Hematopoietic multipotent progenitor cell treated with erythropoietin and hydrocortisone succinate and interleukin-3 and kit ligand, for 8 days (in vitro differentiated cells): Measurements from ENCODE around the gene LRP1.

Source experiments
- DNase-seq: peaks from one replicate; pipeline ENCODE4 v3.0.0-alpha.2; 2015

Gene LRP1

DNA sequence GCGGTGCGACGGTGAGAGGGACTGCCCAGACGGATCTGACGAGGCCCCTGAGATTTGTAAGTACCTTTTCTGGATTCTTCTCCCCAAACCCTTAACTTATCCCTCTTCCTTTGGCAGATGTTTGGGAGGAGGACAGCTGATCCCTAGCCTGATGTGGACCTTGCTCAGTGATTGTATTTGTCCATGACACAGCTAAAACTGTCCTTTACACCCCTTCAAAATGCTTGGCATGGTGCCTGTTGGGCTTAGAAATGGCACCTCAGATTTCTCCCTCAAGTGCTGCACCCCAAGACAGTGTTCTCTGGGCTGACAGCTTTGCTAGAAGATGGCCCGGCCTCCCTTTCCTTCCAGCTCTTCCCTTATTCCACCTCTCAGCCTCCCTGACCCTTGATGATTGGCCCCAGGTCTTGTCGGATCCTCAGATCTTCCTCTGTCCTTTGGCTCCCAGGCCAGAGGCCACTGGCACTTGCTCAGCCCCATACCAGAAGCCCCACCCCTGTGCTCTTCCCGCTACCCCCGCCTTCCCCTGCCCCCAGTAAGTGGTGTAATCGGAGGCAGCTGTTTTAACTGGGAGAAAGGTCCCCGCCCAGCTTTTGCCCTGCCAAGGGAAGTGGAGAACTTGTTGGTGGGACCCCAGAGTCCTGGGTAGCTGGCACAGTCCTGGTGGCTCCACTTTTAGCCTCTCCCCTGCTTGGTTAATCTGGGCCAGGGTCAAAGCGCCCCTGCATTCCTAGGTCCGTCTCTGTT is 10.4 kb downstream of the LRP1 start:
- peak; percentile 62 for DNase-seq

DNA sequence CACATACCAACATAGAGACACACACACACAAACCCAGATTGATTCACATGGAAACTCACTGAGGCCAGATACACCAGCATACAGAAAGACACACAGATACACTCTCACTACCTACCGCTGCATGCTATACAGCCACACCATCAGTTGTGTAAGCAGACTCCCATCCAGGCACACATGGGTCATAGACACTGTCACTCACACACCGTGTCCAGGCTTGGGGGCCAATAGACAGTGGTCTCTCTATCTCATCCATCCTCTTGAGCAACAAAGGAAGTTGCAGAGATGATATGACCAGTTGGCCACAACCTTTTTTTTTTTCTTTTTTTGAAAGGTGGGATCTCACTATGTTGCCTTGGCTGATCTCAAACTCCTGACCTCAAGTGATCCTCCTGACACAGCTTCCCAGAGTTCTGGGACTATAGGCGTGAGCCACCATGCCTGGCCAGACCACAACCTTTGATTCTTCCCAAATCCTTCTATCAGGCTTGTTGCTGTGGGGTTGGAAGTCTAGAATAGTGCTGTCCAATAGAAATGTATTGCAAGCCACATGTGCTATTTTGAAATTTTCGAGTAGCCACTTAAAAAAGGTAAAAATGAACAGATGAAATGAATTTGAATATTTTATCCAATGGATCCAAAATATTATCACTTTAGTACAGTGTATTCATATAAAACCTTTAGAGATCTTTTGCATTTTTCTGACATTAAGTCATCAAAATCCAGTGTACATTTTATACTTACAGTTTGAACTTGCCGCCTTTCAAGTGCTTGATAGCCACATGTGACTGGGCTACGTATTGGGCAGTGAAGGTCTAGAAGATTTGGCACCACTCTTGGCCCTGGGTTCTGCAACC is 11.7 kb downstream of the LRP1 start:
- no peak for DNase-seq

DNA sequence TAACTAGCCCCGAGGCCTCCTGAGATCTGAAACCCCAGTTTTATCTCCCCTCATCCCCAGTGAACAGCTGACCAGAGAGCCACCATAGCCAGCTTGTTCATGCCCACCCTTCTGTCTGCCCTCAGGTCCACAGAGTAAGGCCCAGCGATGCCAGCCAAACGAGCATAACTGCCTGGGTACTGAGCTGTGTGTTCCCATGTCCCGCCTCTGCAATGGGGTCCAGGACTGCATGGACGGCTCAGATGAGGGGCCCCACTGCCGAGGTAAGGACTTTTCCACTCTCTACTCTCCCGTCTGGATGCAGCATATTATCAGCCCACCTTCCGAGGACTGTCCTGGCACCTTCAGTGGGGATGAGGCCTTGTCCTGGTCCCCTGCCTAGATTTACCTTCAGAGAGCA is 13.0 kb downstream of the LRP1 start:
- no peak for DNase-seq

DNA sequence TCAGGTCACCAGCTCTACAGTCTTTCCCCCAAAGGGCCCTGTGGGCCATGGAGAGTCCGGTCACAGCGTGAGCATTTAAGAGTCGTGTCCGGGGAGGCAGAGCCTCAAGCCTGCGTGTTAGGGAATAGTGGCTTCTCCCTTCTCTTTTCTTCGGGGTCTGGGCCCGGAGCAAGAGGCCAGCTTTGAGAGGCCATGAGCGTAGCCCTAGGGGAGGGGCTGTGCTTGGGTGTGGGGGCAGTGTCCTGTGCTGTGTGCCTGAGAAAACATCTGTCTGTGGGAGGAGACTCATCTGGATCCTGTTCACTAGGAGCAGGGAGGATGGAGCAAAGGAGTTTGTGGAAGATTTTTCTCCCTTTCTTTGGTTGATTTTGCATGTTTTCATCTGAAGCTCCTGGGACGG is 13.8 kb downstream of the LRP1 start:
- no peak for DNase-seq

- no peak for DNase-seq
Measured at GRCh38 chr12:57142727-57143126, 14.4 kb downstream of the LRP1 start.

DNA sequence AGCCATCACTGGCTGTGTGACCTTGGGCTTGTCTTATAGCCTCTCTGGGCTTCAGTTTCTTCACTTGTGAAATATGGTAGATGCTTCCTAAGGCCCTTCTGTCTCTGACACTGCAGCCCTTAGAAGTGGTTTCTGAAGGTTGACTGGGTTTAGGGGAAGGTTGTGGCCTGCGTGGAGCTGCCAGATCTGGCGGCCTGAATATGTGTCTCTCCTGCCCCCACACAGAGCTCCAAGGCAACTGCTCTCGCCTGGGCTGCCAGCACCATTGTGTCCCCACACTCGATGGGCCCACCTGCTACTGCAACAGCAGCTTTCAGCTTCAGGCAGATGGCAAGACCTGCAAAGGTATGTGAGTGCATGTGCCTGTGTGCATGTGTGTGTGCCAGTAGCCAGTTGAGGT is 15.2 kb downstream of the LRP1 start:
- DNase-seq = no peak

- DNase-seq = no peak
Measured at GRCh38 chr12:57145460-57146059, 17.3 kb downstream of the LRP1 start.

- DNase-seq = no peak
Measured at GRCh38 chr12:57146092-57146491, 17.8 kb downstream of the LRP1 start.

GRCh38 chr12:57146961-57147944 is 19.0 kb downstream of the LRP1 start, which contains the start of gene LRP1-AS:
LRP1-AS (minus strand) TSS chr12:57147619.
- DNase-seq = no peak

DNA sequence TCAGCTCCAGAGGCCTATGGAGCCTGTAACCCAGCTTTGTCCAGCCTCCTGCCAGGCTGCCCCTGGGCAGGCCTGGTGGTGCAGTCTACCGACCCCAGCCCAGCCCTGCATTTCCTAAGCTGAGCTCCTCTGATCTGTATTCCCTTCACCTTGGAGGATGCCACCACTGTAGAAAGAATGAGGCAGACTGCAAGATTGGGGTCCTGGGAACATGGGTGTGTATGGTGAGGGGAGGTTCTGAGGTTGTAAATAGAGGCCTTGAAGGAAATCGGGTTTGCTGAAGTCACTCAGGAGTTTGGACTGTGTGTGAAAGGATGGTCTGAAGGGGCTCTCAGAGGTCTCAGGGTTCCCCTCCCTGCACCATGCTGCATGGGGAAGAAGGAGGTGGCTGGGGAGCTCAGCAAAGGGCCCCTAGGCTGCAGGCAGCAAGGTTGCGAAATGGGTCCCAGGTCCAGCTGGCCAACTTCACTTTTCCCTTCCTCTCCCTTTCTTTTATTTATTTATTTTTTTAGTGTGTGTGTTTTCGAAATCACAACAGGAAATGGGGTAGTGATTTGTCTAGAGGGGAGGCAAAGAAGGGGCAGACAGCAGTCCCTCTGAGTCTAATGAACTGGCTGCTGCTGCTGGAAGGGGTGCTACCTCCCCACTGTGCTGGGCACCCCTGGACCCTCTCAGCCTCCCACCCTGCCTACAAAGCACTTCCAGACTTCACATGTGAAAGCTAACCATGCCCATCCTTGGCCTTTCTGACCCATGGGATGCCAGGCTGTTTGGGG is 20.4 kb downstream of the LRP1 start:
- no peak for DNase-seq

DNA sequence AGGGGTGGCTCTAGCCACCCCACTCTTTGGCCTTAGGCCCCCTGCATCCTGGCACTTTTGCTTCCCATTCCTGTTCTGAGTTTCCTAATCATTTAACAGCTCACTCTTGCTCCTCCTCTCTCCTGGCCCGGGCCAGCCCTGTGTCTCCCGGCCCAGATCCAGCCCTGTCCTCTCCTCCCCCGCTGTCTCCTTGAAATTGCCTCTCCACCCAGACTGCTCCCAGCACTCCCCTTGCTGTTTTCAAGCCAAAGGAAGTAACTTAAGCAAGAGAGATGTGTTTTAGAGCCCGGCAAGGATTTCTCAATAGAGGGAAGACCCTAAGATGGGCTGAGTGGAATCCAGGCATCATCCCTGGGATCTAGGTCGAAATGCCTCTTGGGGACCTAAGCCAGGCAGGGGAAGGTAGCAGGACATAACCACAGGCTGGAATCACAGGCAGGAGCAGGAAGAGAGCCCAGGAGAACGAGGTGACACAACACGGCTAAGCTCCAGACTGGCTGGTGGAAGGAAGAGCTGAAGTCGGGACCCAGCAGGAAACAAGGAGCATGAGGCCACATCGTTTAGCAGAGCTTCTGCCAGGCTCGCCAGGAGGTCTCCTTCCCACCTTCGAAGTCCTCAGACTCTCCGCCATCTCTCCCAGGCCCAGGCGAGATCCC is 21.1 kb downstream of the LRP1 start:
- DNase-seq = no peak

DNA sequence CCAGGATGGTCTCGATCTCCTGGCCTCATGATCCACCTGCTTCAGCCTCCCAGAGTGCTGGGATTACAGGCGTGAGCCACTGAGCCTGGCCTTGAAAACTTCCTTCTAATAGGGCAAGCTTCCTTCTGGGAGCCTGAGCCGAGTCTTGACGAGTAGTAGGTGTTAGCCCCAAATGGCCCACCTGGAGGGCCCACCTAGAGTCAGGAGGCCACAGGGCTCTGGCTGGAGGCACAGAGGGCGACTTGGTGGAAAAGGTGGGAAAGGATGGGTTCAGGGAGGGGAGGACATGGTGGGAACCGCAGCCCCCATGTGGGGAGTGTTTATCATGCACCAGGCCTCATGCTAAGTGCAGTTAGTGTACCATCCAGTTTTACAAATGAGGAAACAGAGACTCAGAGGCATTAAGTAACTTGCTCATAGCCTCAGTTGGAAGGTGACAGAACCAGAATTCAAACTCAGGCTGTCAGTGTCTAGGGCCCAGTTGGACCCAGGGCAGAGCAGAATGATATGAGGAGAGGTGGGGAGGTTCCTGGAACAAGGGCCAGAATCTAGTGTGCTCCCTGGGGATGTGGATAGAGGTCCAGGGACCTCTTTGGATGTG is 22.2 kb downstream of the LRP1 start:
- DNase-seq = no peak

DNA sequence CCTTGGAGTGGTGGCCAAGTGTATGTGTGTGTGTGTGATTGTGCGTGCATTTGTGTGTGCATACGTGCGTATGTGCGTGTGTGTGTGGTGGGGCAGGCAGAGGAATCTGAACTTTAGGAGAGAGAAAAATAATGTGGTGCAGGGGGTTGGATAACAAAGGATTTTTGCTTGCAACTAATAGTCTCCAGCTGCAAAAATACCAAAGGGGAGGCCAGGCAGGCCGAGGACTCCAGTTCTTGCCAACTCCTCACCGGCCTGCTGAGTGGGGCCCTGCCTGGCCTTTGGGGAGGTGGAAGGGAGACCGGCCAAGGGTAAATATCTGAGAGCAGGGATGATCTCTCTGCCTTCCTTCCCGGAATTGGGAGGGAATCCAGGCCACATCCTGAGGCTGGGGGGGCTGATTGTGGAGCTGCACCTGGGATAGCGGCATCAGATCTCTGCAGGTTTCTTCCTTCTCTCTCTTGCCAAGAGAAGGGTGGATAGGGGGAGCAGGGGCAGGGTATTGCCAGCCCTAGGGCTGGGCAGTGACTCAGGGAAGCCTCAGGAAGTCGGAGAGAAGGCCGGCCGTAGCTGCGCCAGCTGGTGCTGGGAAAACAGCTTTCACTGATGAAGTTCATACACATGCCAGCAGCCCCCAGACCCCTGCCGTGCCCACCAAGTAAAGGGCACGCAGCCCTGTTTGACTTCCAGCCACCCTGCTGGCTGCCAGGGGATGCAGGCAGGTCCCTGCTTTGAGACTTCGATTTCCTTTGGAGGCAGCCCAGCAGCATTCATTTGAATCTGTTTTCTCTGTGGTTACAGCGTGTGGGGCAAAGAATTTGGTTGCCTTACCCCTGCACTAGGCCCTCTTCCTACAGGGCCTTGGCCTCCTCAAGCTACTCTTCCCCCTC is 23.7 kb downstream of the LRP1 start:
- no peak for DNase-seq

- DNase-seq = no peak
Measured at GRCh38 chr12:57152639-57153038, 24.4 kb downstream of the LRP1 start.

- DNase-seq = no peak
Measured at GRCh38 chr12:57153415-57153997, 25.2 kb downstream of the LRP1 start.

DNA sequence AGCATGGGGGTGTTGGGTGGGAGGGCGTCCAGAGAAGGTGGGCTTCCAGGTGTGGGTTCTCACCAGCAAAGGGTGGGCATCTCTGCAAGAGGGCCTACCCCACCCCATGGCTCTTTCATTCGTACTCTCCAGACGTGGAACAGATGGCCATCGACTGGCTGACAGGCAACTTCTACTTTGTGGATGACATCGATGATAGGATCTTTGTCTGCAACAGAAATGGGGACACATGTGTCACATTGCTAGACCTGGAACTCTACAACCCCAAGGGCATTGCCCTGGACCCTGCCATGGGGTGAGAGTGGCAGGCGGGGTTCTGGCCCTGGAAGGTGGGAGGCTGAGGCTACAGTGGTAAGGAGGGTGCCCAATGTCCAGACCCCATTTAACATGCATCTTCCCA is 25.8 kb downstream of the LRP1 start:
- DNase-seq = no peak

- no peak for DNase-seq
Measured at GRCh38 chr12:57154804-57155434, 26.6 kb downstream of the LRP1 start.

- no peak for DNase-seq
Measured at GRCh38 chr12:57156701-57157403, 28.6 kb downstream of the LRP1 start.
